Measurements from ENCODE around the gene RNF181.
"Not testable (repeated sequence)": the region's sequence is repeated elsewhere in the genome, so short reads cannot be mapped to it uniquely, and the experiment has no call there.

RNF181 gene

GRCh38 chr2:85577386-85578242 lies 17.9 kb upstream of the RNF181 start, which contains the start of gene VAMP8:
Gene VAMP8 (plus strand): TSS chr2:85577586. CDS start chr2:85577647, 61 bp downstream.
- DNase-seq (ENCODE audit: low spot score) = peak; percentile 75

GRCh38 chr2:85578243-85579180 lies 17.0 kb upstream of the RNF181 start:
- DNase-seq (ENCODE audit: low spot score) = no peak

- DNase-seq (ENCODE audit: low spot score) = no peak
Observed at GRCh38 chr2:85579266-85579935, 16.1 kb upstream of the RNF181 start.

- DNase-seq (ENCODE audit: low spot score) = no peak
Observed at GRCh38 chr2:85580206-85580605, 15.3 kb upstream of the RNF181 start.

- DNase-seq (ENCODE audit: low spot score) = no peak
Observed at GRCh38 chr2:85582492-85582891, 13.1 kb upstream of the RNF181 start.

- DNase-seq (ENCODE audit: low spot score) = no peak
Observed at GRCh38 chr2:85583667-85584353, 11.7 kb upstream of the RNF181 start.

- DNase-seq (ENCODE audit: low spot score) = no peak
Observed at GRCh38 chr2:85584354-85584856, 11.1 kb upstream of the RNF181 start, which contains the start of gene VAMP5. Gene VAMP5 (plus strand): TSS chr2:85584431. CDS start chr2:85584491, 60 bp downstream.

- peak; percentile 94 for DNase-seq (ENCODE audit: low spot score)
Observed at GRCh38 chr2:85584857-85585780, 10.4 kb upstream of the RNF181 start.

GRCh38 chr2:85585781-85586105 lies 9.8 kb upstream of the RNF181 start:
- DNase-seq (ENCODE audit: low spot score) = peak; percentile 50

GRCh38 chr2:85588236-85588635 lies 7.3 kb upstream of the RNF181 start:
- DNase-seq (ENCODE audit: low spot score) = no peak

GRCh38 chr2:85588645-85589044 lies 6.9 kb upstream of the RNF181 start:
- DNase-seq (ENCODE audit: low spot score) = no peak

- no peak for DNase-seq (ENCODE audit: low spot score)
Observed at GRCh38 chr2:85589181-85589580, 6.4 kb upstream of the RNF181 start.

GRCh38 chr2:85589982-85590791 lies 5.4 kb upstream of the RNF181 start:
- DNase-seq (ENCODE audit: low spot score) = no peak

- DNase-seq (ENCODE audit: low spot score) = no peak
Observed at GRCh38 chr2:85590950-85591349, 4.6 kb upstream of the RNF181 start.

GRCh38 chr2:85591563-85591962 lies 4.0 kb upstream of the RNF181 start:
- no peak for DNase-seq (ENCODE audit: low spot score)

GRCh38 chr2:85592299-85592698 lies 3.2 kb upstream of the RNF181 start:
- DNase-seq (ENCODE audit: low spot score) = not testable (repeated sequence)

GRCh38 chr2:85593023-85593422 lies 2.5 kb upstream of the RNF181 start:
- no peak for DNase-seq (ENCODE audit: low spot score)

- DNase-seq (ENCODE audit: low spot score) = no peak
Observed at GRCh38 chr2:85594715-85595300, 737 bp upstream of the RNF181 start.

- DNase-seq (ENCODE audit: low spot score) = no peak
Observed at GRCh38 chr2:85596026-85596333, 435 bp downstream of the RNF181 start.

All from SW480 (cell line).